Keratinocyte (primary cell): ENCODE data around the gene PCGF2.

ENCODE experiments used
- CTCF ChIP-seq, 3 experiments: IDR thresholded peaks in 1 of 3; conservative IDR thresholded peaks in 1 of 3; optimal IDR thresholded peaks in 1 of 3; 2 replicates in 2 of 3; 3 replicates in 1 of 3; pipeline versions ENCODE3 to v1.5.1; 2011; ENCODE audit warnings: low read length in 3 of 3, mild to moderate bottlenecking in 3 of 3, moderate library complexity in 2 of 3, control low read depth in 1 of 3, inconsistent platforms in 1 of 3; ENCODE audit not compliant: insufficient read depth in 2 of 3; ENCODE audit errors: extremely low read depth in 1 of 3
- EZH2 ChIP-seq: IDR thresholded peaks from one replicate; pipeline ENCODE4 v1.6.1; 2012; ENCODE audit warnings: inconsistent platforms, mild to moderate bottlenecking, low read length, moderate library complexity

GRCh38 chr17:38711792-38712571, 36.2 kb downstream of the PCGF2 start:
- TF ChIP-seq CTCF (optimal IDR thresholded peaks at IDR 0.05 in 1 of 3, IDR thresholded peaks at IDR 0.05 in 1 of 3, conservative IDR thresholded peaks at IDR 0.05 in 1 of 3; ENCODE audit: extremely low read depth in 1 of 3, insufficient read depth in 2 of 3, low read length in 3 of 3) (no peak), EZH2 (no peak)
